K562 (cell line): ENCODE data around the gene FBXO17. TPM values are rescaled to one million over a fixed set of nuclear protein-coding genes. Genes with fewer than 3 reads are reported as not detected.

Experiments used
- ATF7 ChIP-seq: fragments of 450-650 bp; IDR thresholded peaks from 2 replicates; pipeline ENCODE4 v1.7.1; 2014; ENCODE audit warnings: mild to moderate bottlenecking, moderate library complexity
- KAT7 ChIP-seq: sonication (generic); formaldehyde crosslinking; IDR thresholded peaks from 2 replicates; pipeline ENCODE4 v1.8.0; 2022; ENCODE audit warnings: missing genetic modification reagents, mild to moderate bottlenecking, borderline replicate concordance
- NCOA4 ChIP-seq: fragments of 450-650 bp; IDR thresholded peaks from 2 replicates; pipeline ENCODE4 v1.6.1; 2018; ENCODE audit warnings: mild to moderate bottlenecking; ENCODE audit not compliant: partially characterized antibody
- OTX1 ChIP-seq: fragments of 450-650 bp; formaldehyde crosslinking; IDR thresholded peaks from 2 replicates; pipeline ENCODE4 v1.4.0; 2022; ENCODE audit warnings: mild to moderate bottlenecking
- SAP30 ChIP-seq: fragments of 200-600 bp; sonication (generic); IDR thresholded peaks from 2 replicates; pipeline ENCODE4 v1.6.1; 2012; ENCODE audit warnings: borderline replicate concordance, low read depth, mild to moderate bottlenecking, moderate library complexity, low read length, control low read depth, inconsistent platforms; ENCODE audit not compliant: insufficient read depth, poor library complexity, severe bottlenecking
- polyA plus RNA-seq, 8 experiments: library from polyadenylated mRNA; depleted of rRNA in 4 of 8; stranded (reverse) in 5 of 8; unstranded in 3 of 8; fragments of >200 nt; fragmentation: Nextera tagmentation in 2 of 8; fragmentation: Illumina TruSeq in 1 of 8; extraction: Ambion mirVana in 2 of 8; extraction: Trizol in 1 of 8; gene quantifications; 2 replicates each; pipeline versions ENCODE4 v1.2.1 to v1.2.3, GENCODE V29; 2011 to 2014; ENCODE audit warnings: inconsistent platforms in 1 of 8, missing spikeins in 1 of 8
- total RNA-seq, 7 experiments: library from RNA; depleted of rRNA in 6 of 7; stranded (reverse); fragments of >200 nt in 6 of 7; fragmentation: Illumina TruSeq in 2 of 7; extraction: Trizol in 2 of 7; gene quantifications; 2 replicates each; pipeline versions ENCODE4 v1.2.1 to v1.2.3, GENCODE V29; 2011 to 2021; ENCODE audit warnings: low replicate concordance in 1 of 7
- TF ChIP-seq, protein P1 (sequence below): fragments of 250-450 bp; sonication (Bioruptor Pico); IDR thresholded peaks from 2 replicates; pipeline ENCODE4 v1.9.0; 2021; ENCODE audit warnings: mild to moderate bottlenecking
- TF ChIP-seq, protein P2 (sequence below): sonication (generic); formaldehyde crosslinking; IDR thresholded peaks from 2 replicates; pipeline ENCODE4 v1.8.1; 2022; ENCODE audit warnings: missing genetic modification reagents
- TF ChIP-seq, protein P3 (sequence below): fragments of 450-650 bp; IDR thresholded peaks from 2 replicates; pipeline ENCODE4 v1.7.1; 2018; ENCODE audit warnings: mild to moderate bottlenecking, low read depth; ENCODE audit not compliant: partially characterized antibody
- TF ChIP-seq, protein P4 (sequence below): fragments of 250-450 bp; sonication (Bioruptor Pico); IDR thresholded peaks from 2 replicates; pipeline ENCODE4 v1.8.0; 2022; ENCODE audit warnings: inconsistent platforms, mild to moderate bottlenecking, moderate library complexity, borderline replicate concordance
- TF ChIP-seq, protein P5 (sequence below): fragments of 250-450 bp; sonication (Bioruptor Pico); IDR thresholded peaks from 2 replicates; pipeline ENCODE4 v1.5.0; 2020; ENCODE audit warnings: mild to moderate bottlenecking, borderline replicate concordance
- TF ChIP-seq, protein P6 (sequence below): IDR thresholded peaks from 3 replicates; pipeline ENCODE4 v1.6.1; 2011; ENCODE audit warnings: borderline replicate concordance, mild to moderate bottlenecking; ENCODE audit not compliant: insufficient read length, insufficient read depth

FBXO17 gene
- total and polyA plus RNA-seq, 9 of the 15 experiments (the other 6 are each of a cell fraction or from before 2014, with no cell fraction given) = 4.1 to 27.1 (median 19.0) TPM

DNA sequence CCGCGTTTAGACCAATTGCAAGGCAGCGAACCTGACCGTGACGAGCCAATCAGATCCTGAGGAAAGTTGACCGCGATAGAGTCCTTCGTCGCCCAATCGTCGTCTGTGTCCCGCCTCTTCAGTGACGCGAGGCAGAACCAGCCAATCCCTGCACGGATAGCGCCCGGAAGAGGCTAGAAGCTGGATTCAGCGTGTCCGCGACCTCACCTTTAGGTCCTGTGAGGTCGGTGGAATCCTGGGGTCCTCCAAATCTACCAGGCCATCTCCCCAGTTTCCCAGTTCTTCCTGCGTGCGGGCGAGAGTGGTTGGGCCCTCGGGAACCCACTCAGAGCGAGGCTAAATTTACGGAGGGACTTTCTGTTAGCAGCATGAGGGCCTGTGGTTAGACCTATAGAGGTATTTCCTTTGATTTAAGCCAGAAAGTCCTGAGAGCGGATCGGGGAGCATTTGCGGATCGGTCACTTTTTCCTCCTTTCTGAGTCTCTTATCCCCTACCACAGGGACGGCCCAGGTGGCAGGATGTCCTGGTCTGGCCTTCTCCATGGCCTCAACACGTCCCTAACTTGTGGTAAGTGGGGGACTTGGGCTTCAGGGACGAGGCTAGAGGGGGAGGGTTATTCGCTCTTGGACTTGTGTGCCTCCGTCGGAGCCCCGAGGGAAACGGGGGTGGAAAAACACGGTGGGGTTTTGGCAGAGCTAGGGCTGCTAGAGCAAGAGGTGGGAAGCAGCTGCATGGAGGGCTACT, 44.6 kb downstream of the FBXO17 start, which contains the start of gene MRPS12 (continued):
- TF ChIP-seq, protein P1, sequence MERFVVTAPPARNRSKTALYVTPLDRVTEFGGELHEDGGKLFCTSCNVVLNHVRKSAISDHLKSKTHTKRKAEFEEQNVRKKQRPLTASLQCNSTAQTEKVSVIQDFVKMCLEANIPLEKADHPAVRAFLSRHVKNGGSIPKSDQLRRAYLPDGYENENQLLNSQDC (CRISPR knock-in tag) = no peak
- TF ChIP-seq SAP30 (peak; percentile 94), OTX1 (no peak), KAT7 (CRISPR knock-in tag) (no peak), NCOA4 (no peak), ATF7 (peak; percentile 69)
- TF ChIP-seq, protein P2, sequence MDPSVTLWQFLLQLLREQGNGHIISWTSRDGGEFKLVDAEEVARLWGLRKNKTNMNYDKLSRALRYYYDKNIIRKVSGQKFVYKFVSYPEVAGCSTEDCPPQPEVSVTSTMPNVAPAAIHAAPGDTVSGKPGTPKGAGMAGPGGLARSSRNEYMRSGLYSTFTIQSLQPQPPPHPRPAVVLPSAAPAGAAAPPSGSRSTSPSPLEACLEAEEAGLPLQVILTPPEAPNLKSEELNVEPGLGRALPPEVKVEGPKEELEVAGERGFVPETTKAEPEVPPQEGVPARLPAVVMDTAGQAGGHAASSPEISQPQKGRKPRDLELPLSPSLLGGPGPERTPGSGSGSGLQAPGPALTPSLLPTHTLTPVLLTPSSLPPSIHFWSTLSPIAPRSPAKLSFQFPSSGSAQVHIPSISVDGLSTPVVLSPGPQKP = no peak
- TF ChIP-seq, protein P3, sequence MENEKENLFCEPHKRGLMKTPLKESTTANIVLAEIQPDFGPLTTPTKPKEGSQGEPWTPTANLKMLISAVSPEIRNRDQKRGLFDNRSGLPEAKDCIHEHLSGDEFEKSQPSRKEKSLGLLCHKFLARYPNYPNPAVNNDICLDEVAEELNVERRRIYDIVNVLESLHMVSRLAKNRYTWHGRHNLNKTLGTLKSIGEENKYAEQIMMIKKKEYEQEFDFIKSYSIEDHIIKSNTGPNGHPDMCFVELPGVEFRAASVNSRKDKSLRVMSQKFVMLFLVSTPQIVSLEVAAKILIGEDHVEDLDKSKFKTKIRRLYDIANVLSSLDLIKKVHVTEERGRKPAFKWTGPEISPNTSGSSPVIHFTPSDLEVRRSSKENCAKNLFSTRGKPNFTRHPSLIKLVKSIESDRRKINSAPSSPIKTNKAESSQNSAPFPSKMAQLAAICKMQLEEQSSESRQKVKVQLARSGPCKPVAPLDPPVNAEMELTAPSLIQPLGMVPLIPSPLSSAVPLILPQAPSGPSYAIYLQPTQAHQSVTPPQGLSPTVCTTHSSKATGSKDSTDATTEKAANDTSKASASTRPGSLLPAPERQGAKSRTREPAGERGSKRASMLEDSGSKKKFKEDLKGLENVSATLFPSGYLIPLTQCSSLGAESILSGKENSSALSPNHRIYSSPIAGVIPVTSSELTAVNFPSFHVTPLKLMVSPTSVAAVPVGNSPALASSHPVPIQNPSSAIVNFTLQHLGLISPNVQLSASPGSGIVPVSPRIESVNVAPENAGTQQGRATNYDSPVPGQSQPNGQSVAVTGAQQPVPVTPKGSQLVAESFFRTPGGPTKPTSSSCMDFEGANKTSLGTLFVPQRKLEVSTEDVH = no peak
- TF ChIP-seq, protein P4, sequence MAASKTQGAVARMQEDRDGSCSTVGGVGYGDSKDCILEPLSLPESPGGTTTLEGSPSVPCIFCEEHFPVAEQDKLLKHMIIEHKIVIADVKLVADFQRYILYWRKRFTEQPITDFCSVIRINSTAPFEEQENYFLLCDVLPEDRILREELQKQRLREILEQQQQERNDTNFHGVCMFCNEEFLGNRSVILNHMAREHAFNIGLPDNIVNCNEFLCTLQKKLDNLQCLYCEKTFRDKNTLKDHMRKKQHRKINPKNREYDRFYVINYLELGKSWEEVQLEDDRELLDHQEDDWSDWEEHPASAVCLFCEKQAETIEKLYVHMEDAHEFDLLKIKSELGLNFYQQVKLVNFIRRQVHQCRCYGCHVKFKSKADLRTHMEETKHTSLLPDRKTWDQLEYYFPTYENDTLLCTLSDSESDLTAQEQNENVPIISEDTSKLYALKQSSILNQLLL (CRISPR knock-in tag) = no peak
- TF ChIP-seq, protein P5, sequence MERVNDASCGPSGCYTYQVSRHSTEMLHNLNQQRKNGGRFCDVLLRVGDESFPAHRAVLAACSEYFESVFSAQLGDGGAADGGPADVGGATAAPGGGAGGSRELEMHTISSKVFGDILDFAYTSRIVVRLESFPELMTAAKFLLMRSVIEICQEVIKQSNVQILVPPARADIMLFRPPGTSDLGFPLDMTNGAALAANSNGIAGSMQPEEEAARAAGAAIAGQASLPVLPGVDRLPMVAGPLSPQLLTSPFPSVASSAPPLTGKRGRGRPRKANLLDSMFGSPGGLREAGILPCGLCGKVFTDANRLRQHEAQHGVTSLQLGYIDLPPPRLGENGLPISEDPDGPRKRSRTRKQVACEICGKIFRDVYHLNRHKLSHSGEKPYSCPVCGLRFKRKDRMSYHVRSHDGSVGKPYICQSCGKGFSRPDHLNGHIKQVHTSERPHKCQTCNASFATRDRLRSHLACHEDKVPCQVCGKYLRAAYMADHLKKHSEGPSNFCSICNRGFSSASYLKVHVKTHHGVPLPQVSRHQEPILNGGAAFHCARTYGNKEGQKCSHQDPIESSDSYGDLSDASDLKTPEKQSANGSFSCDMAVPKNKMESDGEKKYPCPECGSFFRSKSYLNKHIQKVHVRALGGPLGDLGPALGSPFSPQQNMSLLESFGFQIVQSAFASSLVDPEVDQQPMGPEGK (CRISPR knock-in tag) = no peak
- TF ChIP-seq, protein P6, sequence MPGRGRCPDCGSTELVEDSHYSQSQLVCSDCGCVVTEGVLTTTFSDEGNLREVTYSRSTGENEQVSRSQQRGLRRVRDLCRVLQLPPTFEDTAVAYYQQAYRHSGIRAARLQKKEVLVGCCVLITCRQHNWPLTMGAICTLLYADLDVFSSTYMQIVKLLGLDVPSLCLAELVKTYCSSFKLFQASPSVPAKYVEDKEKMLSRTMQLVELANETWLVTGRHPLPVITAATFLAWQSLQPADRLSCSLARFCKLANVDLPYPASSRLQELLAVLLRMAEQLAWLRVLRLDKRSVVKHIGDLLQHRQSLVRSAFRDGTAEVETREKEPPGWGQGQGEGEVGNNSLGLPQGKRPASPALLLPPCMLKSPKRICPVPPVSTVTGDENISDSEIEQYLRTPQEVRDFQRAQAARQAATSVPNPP = no peak
